PC-3 (cell line): ENCODE data around the gene COPS6. TPM values are rescaled to one million over a fixed set of nuclear protein-coding genes. Genes with fewer than 3 reads are reported as not detected.

Experiments
- ATAC-seq: fragments of 200-7000 bp; cut with Tn5 transposase; 2 replicates; pipeline ENCODE4 v1.9.1; 2020; ENCODE audit warnings: mild to moderate bottlenecking, moderate library complexity
- BruUV-seq: library from RNA; stranded (reverse); fragments of 400-500 nt; replicated peaks from 2 replicates; lab custom pipeline; 2021; lab: Mats Ljungman, UMichigan
- CTCF ChIA-PET: fragments of 300-600 bp; sonication (Branson Sonifier 250); formaldehyde crosslinking; loops from one replicate; lab custom pipeline; 2022; ENCODE audit warnings: antibody characterized with exemption; lab: Charles Lee
- POLR2A ChIA-PET: fragments of 300-600 bp; sonication (Branson Sonifier 250); formaldehyde crosslinking; loops from one replicate; lab custom pipeline; 2022; ENCODE audit warnings: antibody characterized with exemption; ENCODE audit not compliant: unreplicated experiment; lab: Charles Lee
- DNase-seq: peaks from one replicate; pipeline ENCODE4 v3.0.0-alpha.2; 2015
- H2AFZ ChIP-seq: fragments of 300-600 bp; sonication (generic); 2 replicates; pipeline ENCODE4 v1.6.0; 2016; ENCODE audit warnings: antibody characterized with exemption, low read length
- H3F3A ChIP-seq: fragments of 300-600 bp; sonication (generic); one replicate; pipeline ENCODE4 v1.6.0; 2017; ENCODE audit warnings: antibody characterized with exemption, low read length, control low read depth, mild to moderate bottlenecking; ENCODE audit not compliant: unreplicated experiment
- H3K27ac ChIP-seq: fragments of 300-600 bp; sonication (generic); 2 replicates; pipeline ENCODE4 v1.5.1; 2016; ENCODE audit warnings: mild to moderate bottlenecking, low read length
- H3K27me3 ChIP-seq: fragments of 300-600 bp; sonication (generic); 2 replicates; pipeline ENCODE4 v1.6.1; 2016; ENCODE audit warnings: low read length, mixed read lengths
- H3K36me3 ChIP-seq: fragments of 300-600 bp; sonication (generic); 2 replicates; pipeline ENCODE4 v1.6.1; 2016; ENCODE audit warnings: low read depth, mixed run types, low read length, mixed read lengths
- H3K4me1 ChIP-seq: fragments of 300-600 bp; sonication (generic); 2 replicates; pipeline ENCODE4 v1.5.1; 2016; ENCODE audit warnings: low read length; ENCODE audit not compliant: insufficient read depth
- H3K4me2 ChIP-seq: fragments of 300-600 bp; sonication (generic); 2 replicates; pipeline ENCODE4 v1.6.0; 2016; ENCODE audit warnings: low read length
- H3K4me3 ChIP-seq: fragments of 300-600 bp; sonication (generic); 2 replicates; pipeline ENCODE4 v1.5.1; 2016; ENCODE audit warnings: mild to moderate bottlenecking, low read length, mixed read lengths
- H3K79me2 ChIP-seq: fragments of 300-600 bp; sonication (generic); 2 replicates; pipeline ENCODE4 v1.6.1; 2017; ENCODE audit warnings: low read length, mixed read lengths
- H3K9ac ChIP-seq: fragments of 300-600 bp; sonication (generic); 2 replicates; pipeline ENCODE4 v1.6.0; 2016; ENCODE audit warnings: mild to moderate bottlenecking, low read length
- H3K9me2 ChIP-seq: fragments of 300-600 bp; sonication (generic); replicated peaks from 2 replicates; pipeline ENCODE4 v1.6.1; 2016; ENCODE audit warnings: mixed run types, low read length, mixed read lengths
- H3K9me3 ChIP-seq: fragments of 300-600 bp; sonication (generic); 2 replicates; pipeline ENCODE4 v1.6.1; 2016; ENCODE audit warnings: low read length, mixed read lengths
- H4K20me1 ChIP-seq: fragments of 300-600 bp; sonication (generic); 2 replicates; pipeline ENCODE4 v1.6.1; 2016; ENCODE audit warnings: low read length, mixed read lengths
- EZH2 ChIP-seq: fragments of 300-600 bp; sonication (generic); IDR thresholded peaks from one replicate; pipeline ENCODE4 v1.6.1; 2017; ENCODE audit warnings: antibody characterized with exemption, mild to moderate bottlenecking, low read length; ENCODE audit not compliant: unreplicated experiment
- EZH2phosphoT487 ChIP-seq: fragments of 300-600 bp; sonication (generic); IDR thresholded peaks from 2 replicates; pipeline ENCODE4 v1.6.1; 2018; ENCODE audit warnings: mild to moderate bottlenecking, antibody characterized with exemption, low read length, borderline replicate concordance
- intact Hi-C: fragments of 100-400 bp; cut with micrococcal nuclease; formaldehyde crosslinking; loops from 2 replicates; pipeline ENCODE4 v1.9.0; 2023
- total RNA-seq: library from RNA; depleted of rRNA; stranded (reverse); fragments of >200 nt; gene quantifications from 2 replicates; pipeline ENCODE4 v1.2.3, GENCODE V29; 2014
- TF ChIP-seq, protein P1 (sequence below): fragments of 300-600 bp; sonication (generic); conservative IDR thresholded peaks from 2 replicates; pipeline ENCODE4 v1.5.1; 2017; ENCODE audit warnings: antibody characterized with exemption, low read depth, mild to moderate bottlenecking, low read length

The COPS6 gene
- total RNA-seq, 1 experiment from 2014 or later, result 110 TPM

DNA sequence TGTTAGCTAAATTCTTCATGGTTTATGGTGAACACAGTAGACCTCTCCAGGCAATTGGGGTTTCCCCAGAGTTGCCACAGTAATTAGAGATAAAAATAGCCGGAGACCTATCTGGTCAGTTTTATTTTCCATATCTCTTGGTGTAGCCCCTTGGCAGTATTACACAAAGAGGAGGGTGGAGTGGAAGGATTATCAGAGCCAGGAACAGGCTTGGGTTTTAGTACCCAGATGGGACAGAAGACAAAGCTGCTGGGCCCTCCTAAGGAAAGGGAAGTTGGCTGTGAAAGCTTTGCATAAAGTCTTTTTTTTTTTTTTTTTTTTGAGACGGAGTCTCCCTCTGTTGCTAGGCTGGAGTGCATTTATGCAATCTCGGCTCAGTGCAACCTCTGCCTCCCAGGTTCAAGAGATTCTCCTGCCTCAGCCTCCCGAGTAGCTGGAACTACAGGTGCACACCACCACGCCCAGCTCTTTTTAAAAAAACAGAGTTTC lies 29.5 kb upstream of the COPS6 start:
- Histone ChIP-seq H4K20me1 (no peaks in the 10 kb centered on the region), H3K4me2 (no peak overlapping the region), H3K36me3 (no peaks in the 10 kb centered on the region), H3K4me3 (no peak overlapping the region), H2AFZ (no peak overlapping the region), H3F3A (no peaks in the 10 kb centered on the region), H3K9me2 (no peaks in the 10 kb centered on the region), H3K79me2 (no peaks in the 10 kb centered on the region), H3K27me3 (no peaks in the 10 kb centered on the region), H3K9me3 (no peaks in the 10 kb centered on the region), H3K27ac (no peak overlapping the region), H3K4me1 (no peaks in the 10 kb centered on the region), H3K9ac (no peak overlapping the region)
- ChIA-PET POLR2A (no interaction called here), CTCF (no interaction called here)
- intact Hi-C loops, result no loop called here
- BruUV-seq, result no TSS peak
- no peak for ATAC-seq
- TF ChIP-seq EZH2 (no peak), EZH2phosphoT487 (no peak)
- TF ChIP-seq, protein P1, sequence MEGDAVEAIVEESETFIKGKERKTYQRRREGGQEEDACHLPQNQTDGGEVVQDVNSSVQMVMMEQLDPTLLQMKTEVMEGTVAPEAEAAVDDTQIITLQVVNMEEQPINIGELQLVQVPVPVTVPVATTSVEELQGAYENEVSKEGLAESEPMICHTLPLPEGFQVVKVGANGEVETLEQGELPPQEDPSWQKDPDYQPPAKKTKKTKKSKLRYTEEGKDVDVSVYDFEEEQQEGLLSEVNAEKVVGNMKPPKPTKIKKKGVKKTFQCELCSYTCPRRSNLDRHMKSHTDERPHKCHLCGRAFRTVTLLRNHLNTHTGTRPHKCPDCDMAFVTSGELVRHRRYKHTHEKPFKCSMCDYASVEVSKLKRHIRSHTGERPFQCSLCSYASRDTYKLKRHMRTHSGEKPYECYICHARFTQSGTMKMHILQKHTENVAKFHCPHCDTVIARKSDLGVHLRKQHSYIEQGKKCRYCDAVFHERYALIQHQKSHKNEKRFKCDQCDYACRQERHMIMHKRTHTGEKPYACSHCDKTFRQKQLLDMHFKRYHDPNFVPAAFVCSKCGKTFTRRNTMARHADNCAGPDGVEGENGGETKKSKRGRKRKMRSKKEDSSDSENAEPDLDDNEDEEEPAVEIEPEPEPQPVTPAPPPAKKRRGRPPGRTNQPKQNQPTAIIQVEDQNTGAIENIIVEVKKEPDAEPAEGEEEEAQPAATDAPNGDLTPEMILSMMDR, result no peak
- DNase-seq, result no peak

DNA sequence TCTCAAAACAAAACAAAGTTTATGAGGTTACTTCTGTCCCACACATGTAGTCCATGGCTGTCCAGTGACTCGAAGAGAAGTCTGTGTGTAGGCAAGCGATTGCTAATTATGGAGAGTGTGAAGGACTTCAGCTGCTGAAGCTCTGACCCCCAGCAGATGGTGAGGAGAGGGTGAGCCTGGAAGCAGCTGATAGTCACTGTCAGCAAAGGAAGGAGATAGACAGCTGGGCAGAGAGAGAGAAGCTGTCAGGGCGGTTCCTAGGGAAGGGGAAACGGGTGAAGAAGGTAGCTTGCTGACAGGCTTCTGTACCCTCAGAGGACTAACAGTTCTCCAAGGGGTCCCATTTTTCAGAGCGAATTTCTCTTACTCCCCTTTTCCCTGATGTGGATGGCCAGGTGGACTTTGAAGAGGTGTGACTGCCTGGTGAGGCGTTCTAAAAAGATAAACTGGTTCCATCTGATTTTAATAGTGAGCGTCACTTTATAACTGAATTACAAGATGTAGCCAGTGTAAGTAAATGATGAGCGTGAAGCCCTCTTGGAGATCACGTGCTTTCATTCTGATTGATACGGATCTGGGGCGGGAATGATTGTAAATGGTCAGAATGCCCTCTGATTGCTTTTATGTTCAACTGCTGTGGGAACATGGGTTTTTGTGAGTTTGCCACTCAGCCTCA lies 27.1 kb upstream of the COPS6 start:
- no peaks in the 10 kb centered on the region for H3K79me2 ChIP-seq
- TF ChIP-seq, protein P1, result no peak
- TF ChIP-seq EZH2phosphoT487 (no peak), EZH2 (no peak)
- no peaks in the 10 kb centered on the region for H4K20me1 ChIP-seq
- intact Hi-C loops, result no loop called here
- no peak overlapping the region for H3K4me2 ChIP-seq
- no peaks in the 10 kb centered on the region for H3K9me3 ChIP-seq
- H3K4me3 ChIP-seq, result no peak overlapping the region
- DNase-seq (no peak), ATAC-seq (no peak)
- no peak overlapping the region for H2AFZ ChIP-seq
- H3K27ac ChIP-seq, result no peak overlapping the region
- no peaks in the 10 kb centered on the region for H3F3A ChIP-seq
- H3K9me2 ChIP-seq, result no peaks in the 10 kb centered on the region
- no peak overlapping the region for H3K9ac ChIP-seq
- no peaks in the 10 kb centered on the region for H3K36me3 ChIP-seq
- no TSS peak for BruUV-seq
- POLR2A ChIA-PET, result no interaction called here
- H3K27me3 ChIP-seq, result no peaks in the 10 kb centered on the region
- no peaks in the 10 kb centered on the region for H3K4me1 ChIP-seq
- CTCF ChIA-PET, result no interaction called here

GRCh38 chr7:100063376-100063775 lies 25.4 kb upstream of the COPS6 start:
- H3K9me3 ChIP-seq, result no peaks in the 10 kb centered on the region
- ChIA-PET POLR2A (no interaction called here), CTCF (no interaction called here)
- H3K9me2 ChIP-seq, result no peaks in the 10 kb centered on the region
- H3K27me3 ChIP-seq, result no peaks in the 10 kb centered on the region
- no peak overlapping the region for H3K27ac ChIP-seq
- H3K4me3 ChIP-seq, result no peak overlapping the region
- H3F3A ChIP-seq, result no peaks in the 10 kb centered on the region
- TF ChIP-seq EZH2 (no peak), EZH2phosphoT487 (no peak)
- TF ChIP-seq, protein P1, result no peak
- BruUV-seq, result no TSS peak
- no peak overlapping the region for H2AFZ ChIP-seq
- H3K36me3 ChIP-seq, result no peaks in the 10 kb centered on the region
- DNase-seq (no peak), ATAC-seq (no peak)
- no peak overlapping the region for H3K9ac ChIP-seq
- H3K4me2 ChIP-seq, result no peak overlapping the region
- intact Hi-C loops, result no loop called here
- no peaks in the 10 kb centered on the region for H4K20me1 ChIP-seq
- H3K79me2 ChIP-seq, result no peaks in the 10 kb centered on the region
- H3K4me1 ChIP-seq, result no peaks in the 10 kb centered on the region
